Hematopoietic multipotent progenitor cell (in vitro differentiated cells): ENCODE results near the gene RXFP2. TPM values are rescaled to one million over a fixed set of nuclear protein-coding genes. Genes with fewer than 3 reads are reported as not detected.

Experiments
- DNase-seq, 3 donors: peaks; one replicate each; pipeline ENCODE4 v3.0.0-alpha.2; 2011 to 2015; ENCODE audit warnings: low read depth in 2 of 3, low spot score in 2 of 3
- total RNA-seq: library from RNA; depleted of rRNA; stranded (reverse); fragments of >200 nt; gene quantifications from one replicate; pipeline ENCODE4 v1.2.3, GENCODE V29; 2012

Gene RXFP2
- total RNA-seq, 1 donor: not detected

DNA sequence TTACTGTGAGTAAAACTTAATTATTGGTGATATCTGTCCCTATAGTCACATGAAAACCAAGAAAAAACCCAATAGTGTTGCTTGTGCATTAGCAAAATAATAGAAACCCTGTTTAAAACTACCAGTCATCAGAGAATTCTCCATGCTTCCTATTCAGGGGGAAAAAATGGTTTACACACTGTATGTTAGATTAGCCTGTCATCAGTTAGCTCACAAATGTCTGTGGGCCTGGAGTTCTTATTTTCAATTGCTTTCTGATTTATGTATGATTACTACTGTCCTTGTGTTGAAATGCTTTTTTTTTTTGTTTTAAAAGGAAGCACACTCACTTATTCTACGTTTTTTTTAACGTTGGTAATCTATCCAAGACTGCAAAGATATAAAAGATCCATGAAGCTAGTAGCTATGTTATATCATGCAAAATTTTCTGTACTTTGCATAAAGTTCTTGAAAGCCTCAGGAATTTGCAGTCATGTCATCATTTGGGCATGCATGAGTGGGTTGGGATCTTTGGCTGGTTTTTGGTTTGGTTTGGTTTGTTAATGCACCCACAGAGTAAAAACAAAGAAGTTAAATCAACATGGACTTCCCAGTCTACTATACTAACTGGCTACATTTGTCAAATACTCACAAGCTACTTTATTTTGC is 25.9 kb downstream of the RXFP2 start:
- no peak for DNase-seq

- DNase-seq: no peak
Measured at GRCh38 chr13:31767175-31767900, 28.0 kb downstream of the RXFP2 start.

- no peak for DNase-seq
Measured at GRCh38 chr13:31768351-31768750, 29.0 kb downstream of the RXFP2 start.

DNA sequence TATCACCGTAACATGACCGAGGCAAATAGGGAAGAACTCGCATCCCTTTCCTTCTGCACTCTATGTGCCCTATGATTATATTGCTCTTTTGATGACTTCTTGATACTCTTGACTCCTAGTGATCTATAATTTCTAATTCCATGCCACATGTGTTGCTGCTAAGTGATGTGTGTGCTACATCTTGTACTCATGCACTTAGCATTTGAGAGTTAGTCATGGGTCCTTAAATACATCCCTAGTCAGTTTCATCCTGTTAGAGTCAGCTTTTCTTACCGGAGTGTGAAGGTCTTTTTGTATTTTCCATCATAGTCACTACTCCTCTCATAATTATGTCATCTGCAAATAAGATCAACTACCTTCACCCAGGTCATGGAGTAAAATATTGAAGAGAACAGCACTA is 30.2 kb downstream of the RXFP2 start:
- DNase-seq: no peak

- no peak for DNase-seq
Measured at GRCh38 chr13:31772231-31772630, 32.9 kb downstream of the RXFP2 start.

- DNase-seq: peak in 1 of 3 donors; percentile 3
Measured at GRCh38 chr13:31773538-31773937, 34.2 kb downstream of the RXFP2 start.

- DNase-seq: no peak
Measured at GRCh38 chr13:31774186-31774750, 34.9 kb downstream of the RXFP2 start.

GRCh38 chr13:31775148-31775547 is 35.8 kb downstream of the RXFP2 start:
- DNase-seq: no peak

GRCh38 chr13:31775686-31776085 is 36.4 kb downstream of the RXFP2 start:
- no peak for DNase-seq

GRCh38 chr13:31781064-31781463 is 41.7 kb downstream of the RXFP2 start:
- DNase-seq: no peak

- no peak for DNase-seq
Measured at GRCh38 chr13:31786011-31786410, 46.7 kb downstream of the RXFP2 start.

GRCh38 chr13:31790992-31791391 is 51.7 kb downstream of the RXFP2 start:
- DNase-seq: no peak

- DNase-seq: no peak
Measured at GRCh38 chr13:31793246-31793645, 53.9 kb downstream of the RXFP2 start.

- DNase-seq: no peak
Measured at GRCh38 chr13:31794452-31794851, 55.1 kb downstream of the RXFP2 start.

- DNase-seq: no peak
Measured at GRCh38 chr13:31797154-31797775, 57.9 kb downstream of the RXFP2 start.

GRCh38 chr13:31798189-31798588 is 58.9 kb downstream of the RXFP2 start:
- DNase-seq: no peak

- no peak for DNase-seq
Measured at GRCh38 chr13:31801088-31801487, 61.8 kb downstream of the RXFP2 start.

DNA sequence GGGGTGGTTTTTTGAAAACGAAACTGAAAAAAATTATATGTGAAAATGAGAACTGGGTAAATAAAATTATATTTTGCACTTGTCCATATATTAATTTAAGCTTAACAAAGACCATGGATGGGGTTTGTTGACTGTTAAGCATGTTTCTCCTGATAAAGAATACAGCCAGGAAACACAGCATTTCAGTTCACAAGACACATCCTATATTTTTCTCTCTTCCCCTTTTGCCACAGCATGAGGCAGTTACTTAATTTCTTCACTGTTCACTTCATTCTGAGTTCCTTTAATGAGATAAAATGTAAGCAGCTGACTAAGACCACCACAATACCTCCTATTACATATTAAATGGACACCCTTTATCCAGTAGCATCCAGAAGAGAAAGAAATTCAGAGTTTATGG is 64.0 kb downstream of the RXFP2 start:
- peak in 2 of 3 donors; percentile 16 to 60 for DNase-seq

GRCh38 chr13:31805841-31806240 is 66.5 kb downstream of the RXFP2 start:
- DNase-seq: no peak

DNA sequence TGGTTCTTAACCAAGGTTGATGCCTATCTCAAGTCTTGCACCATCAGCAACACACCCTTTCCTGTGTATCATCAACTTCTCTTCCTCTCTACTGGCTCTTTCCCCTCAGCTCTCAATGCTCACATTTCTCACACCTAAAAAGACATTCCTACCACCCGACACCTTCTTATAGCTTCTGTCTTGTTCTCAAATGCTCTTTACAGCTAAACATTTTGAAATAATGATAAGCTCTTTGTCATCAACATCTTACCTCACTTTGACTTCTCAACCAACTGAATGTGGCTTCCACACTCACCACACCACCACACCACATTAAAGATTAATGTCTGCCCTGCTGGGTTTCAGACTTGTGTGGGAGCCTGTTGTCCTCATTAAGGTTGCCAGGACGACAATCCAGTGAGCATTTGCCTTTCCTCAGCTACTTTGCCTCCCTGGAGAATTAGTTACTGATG is 67.8 kb downstream of the RXFP2 start:
- DNase-seq: peak in 1 of 3 donors; percentile 46

GRCh38 chr13:31814536-31814935 is 75.2 kb downstream of the RXFP2 start:
- DNase-seq: no peak
